ENCODE measurements around the gene CDK14.

Gene CDK14

GRCh38 chr7:90841759-90842429 is 245.8 kb downstream of the CDK14 start:
- DNase-seq (no peak), ATAC-seq (replicated peaks) (peak; percentile 27 to 39)
- Mint-ChIP-seq H3K4me1 (peaks cover 25 to 40% of the 10 kb centered on the region in 2 donors), H3K4me3 (peak overlapping the region in 1 of 2 donors; percentile 16), H3K27ac (no peak overlapping the region), H3K27me3 (no peaks in the 10 kb centered on the region), H3K9me3 (peaks cover 7 to 9% of the 10 kb centered on the region in 2 donors), H3K36me3 (peaks cover 16 to 30% of the 10 kb centered on the region in 2 donors)

GRCh38 chr7:90842430-90842788 is 246.3 kb downstream of the CDK14 start:
- Mint-ChIP-seq H3K27me3 (no peaks in the 10 kb centered on the region), H3K27ac (no peak overlapping the region), H3K4me3 (peak overlapping the region in 1 of 2 donors; percentile 16), H3K9me3 (peaks cover 7 to 9% of the 10 kb centered on the region in 2 donors), H3K36me3 (peaks cover 15 to 28% of the 10 kb centered on the region in 2 donors), H3K4me1 (peaks cover 27 to 40% of the 10 kb centered on the region in 2 donors)
- no peak for DNase-seq
- ATAC-seq (replicated peaks) = peak; percentile 73 to 82

- Mint-ChIP-seq H3K4me1 (peaks cover 25 to 40% of the 10 kb centered on the region in 2 donors), H3K27ac (no peak overlapping the region), H3K9me3 (peaks cover 4 to 5% of the 10 kb centered on the region in 2 donors), H3K4me3 (no peak overlapping the region), H3K36me3 (peaks cover 8 to 24% of the 10 kb centered on the region in 2 donors), H3K27me3 (no peaks in the 10 kb centered on the region)
- DNase-seq (no peak), ATAC-seq (replicated peaks) (no peak)
Measured at GRCh38 chr7:90843472-90843871, 247.4 kb downstream of the CDK14 start.

GRCh38 chr7:90844421-90844820 is 248.3 kb downstream of the CDK14 start:
- DNase-seq (no peak), ATAC-seq (replicated peaks) (no peak)
- H3K27ac Mint-ChIP-seq = no peak overlapping the region

GRCh38 chr7:90846192-90846591 is 250.1 kb downstream of the CDK14 start:
- H3K4me3 Mint-ChIP-seq = no peak overlapping the region
- peaks cover 25 to 33% of the 10 kb centered on the region in 2 donors for H3K4me1 Mint-ChIP-seq
- peaks cover 0 to 2% of the 10 kb centered on the region in 2 donors for H3K9me3 Mint-ChIP-seq
- H3K27ac Mint-ChIP-seq = no peak overlapping the region
- ATAC-seq (replicated peaks) (no peak), DNase-seq (no peak)
- H3K36me3 Mint-ChIP-seq = peaks cover 7 to 21% of the 10 kb centered on the region in 2 donors
- H3K27me3 Mint-ChIP-seq = no peaks in the 10 kb centered on the region

More at GRCh38 chr7:90844421-90844820, 248.3 kb downstream of the CDK14 start:
- Mint-ChIP-seq H3K27me3 (no peaks in the 10 kb centered on the region), H3K9me3 (peaks cover 0 to 2% of the 10 kb centered on the region in 2 donors), H3K4me3 (no peak overlapping the region), H3K36me3 (peaks cover 7 to 21% of the 10 kb centered on the region in 2 donors), H3K4me1 (peaks cover 24 to 39% of the 10 kb centered on the region in 2 donors)

- Mint-ChIP-seq H3K27ac (no peak overlapping the region), H3K4me1 (peaks cover 28 to 30% of the 10 kb centered on the region in 2 donors), H3K36me3 (peaks cover 9 to 33% of the 10 kb centered on the region in 2 donors), H3K4me3 (no peak overlapping the region), H3K27me3 (no peaks in the 10 kb centered on the region), H3K9me3 (peaks cover 0 to 2% of the 10 kb centered on the region in 2 donors)
- ATAC-seq (replicated peaks) (no peak), DNase-seq (no peak)
Measured at GRCh38 chr7:90850066-90850465, 253.9 kb downstream of the CDK14 start.

DNA sequence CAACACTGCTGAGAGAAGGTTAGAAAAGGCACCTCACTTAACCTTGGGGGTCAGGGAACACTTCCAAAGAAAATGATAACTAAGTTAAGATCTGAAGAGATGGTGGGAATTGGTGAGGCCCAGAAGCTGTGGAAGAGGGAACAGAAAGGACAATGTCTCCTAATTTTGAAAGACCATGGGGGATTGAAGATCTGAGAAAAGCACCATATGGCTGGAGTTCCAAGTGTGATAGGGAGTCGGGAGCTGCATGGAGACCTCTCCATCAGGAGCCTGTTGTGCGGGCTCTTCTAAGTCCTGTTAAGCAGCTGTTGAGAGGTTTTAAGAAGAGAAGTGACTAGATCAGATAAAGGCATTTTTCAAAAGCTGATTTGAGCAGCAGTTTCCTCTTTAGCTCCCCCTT is 254.3 kb downstream of the CDK14 start:
- H3K4me3 Mint-ChIP-seq = no peak overlapping the region
- DNase-seq (no peak), ATAC-seq (replicated peaks) (no peak)
- peaks cover 29 to 30% of the 10 kb centered on the region in 2 donors for H3K4me1 Mint-ChIP-seq
- H3K27ac Mint-ChIP-seq = no peak overlapping the region
- H3K36me3 Mint-ChIP-seq = peaks cover 9 to 33% of the 10 kb centered on the region in 2 donors
- peaks cover 0 to 2% of the 10 kb centered on the region in 2 donors for H3K9me3 Mint-ChIP-seq
- no peaks in the 10 kb centered on the region for H3K27me3 Mint-ChIP-seq

DNA sequence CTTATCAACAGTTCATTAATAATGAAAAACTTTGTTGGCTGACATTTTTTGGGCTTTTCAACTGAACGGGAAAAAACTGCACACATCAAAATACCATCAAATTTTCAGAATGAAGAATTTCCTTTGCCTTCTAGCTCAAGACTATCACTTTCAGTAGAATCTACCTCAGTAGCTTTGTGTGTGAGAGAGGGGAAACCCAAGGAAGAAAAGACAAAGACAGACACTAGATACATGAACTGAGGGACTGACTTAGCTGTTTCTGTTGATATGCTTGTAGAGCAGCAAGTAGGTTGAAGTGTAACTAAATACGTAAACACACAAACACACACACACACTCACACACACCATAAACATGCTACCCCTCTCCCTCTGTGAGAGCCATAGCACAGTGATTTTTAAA is 257.1 kb downstream of the CDK14 start:
- ATAC-seq (replicated peaks) (peak; percentile 29 to 34), DNase-seq (no peak)
- H3K27me3 Mint-ChIP-seq = no peaks in the 10 kb centered on the region
- H3K4me1 Mint-ChIP-seq = peaks cover 35 to 47% of the 10 kb centered on the region in 2 donors
- peaks cover 0 to 2% of the 10 kb centered on the region in 2 donors for H3K9me3 Mint-ChIP-seq
- H3K4me3 Mint-ChIP-seq = no peak overlapping the region
- no peak overlapping the region for H3K27ac Mint-ChIP-seq
- H3K36me3 Mint-ChIP-seq = peaks cover 13 to 30% of the 10 kb centered on the region in 2 donors

- H3K27ac Mint-ChIP-seq = no peak overlapping the region
- DNase-seq (no peak), ATAC-seq (replicated peaks) (no peak)
- H3K36me3 Mint-ChIP-seq = peaks cover 15 to 30% of the 10 kb centered on the region in 2 donors
- peaks cover 22 to 38% of the 10 kb centered on the region in 2 donors for H3K4me1 Mint-ChIP-seq
- H3K27me3 Mint-ChIP-seq = no peaks in the 10 kb centered on the region
- no peaks in the 10 kb centered on the region for H3K9me3 Mint-ChIP-seq
- no peak overlapping the region for H3K4me3 Mint-ChIP-seq
Measured at GRCh38 chr7:90856351-90857070, 260.4 kb downstream of the CDK14 start.

DNA sequence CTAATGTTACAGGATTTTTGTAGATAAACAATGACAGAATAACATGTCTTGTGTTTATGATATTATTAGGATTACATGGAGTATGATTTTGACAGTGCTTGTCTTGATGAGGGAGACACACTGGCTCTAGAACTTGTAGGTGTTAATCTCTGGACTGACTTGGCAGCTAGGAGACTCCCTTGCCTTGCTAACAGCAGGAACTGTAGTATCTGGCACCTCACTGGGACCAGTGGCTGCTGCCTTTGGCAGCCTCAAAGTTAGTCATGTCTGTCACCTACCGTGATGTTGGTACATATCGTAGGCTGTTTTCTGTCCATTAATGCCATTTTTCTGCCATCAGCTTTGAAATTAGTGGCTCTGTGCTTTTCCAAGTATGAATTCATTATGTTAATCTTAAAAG is 261.5 kb downstream of the CDK14 start:
- DNase-seq (no peak), ATAC-seq (replicated peaks) (no peak)
- Mint-ChIP-seq H3K27ac (no peak overlapping the region), H3K4me3 (no peak overlapping the region), H3K27me3 (no peaks in the 10 kb centered on the region), H3K9me3 (no peaks in the 10 kb centered on the region), H3K36me3 (peaks cover 16 to 33% of the 10 kb centered on the region in 2 donors), H3K4me1 (peaks cover 20 to 37% of the 10 kb centered on the region in 2 donors)

DNA sequence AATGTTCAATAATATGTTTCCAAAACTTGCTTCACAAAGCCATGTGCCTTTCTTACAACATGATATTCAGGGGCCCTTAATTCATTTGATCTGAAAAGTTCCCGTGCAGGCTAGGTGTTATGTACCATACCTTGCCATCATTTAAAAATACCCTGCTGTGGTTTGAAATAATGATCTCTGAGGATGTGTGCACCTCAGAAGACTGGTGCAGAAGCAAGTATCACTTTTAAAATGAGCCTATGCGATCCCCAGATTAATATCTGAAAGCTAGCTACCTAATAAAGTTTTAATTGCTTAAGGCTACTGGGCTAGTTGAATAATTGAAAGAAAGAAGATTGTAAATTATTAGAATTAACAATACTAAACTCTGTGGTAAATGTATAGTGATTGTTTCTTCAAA is 262.4 kb downstream of the CDK14 start:
- ATAC-seq (replicated peaks) (no peak), DNase-seq (no peak)
- Mint-ChIP-seq H3K9me3 (no peaks in the 10 kb centered on the region), H3K36me3 (peaks cover 12 to 29% of the 10 kb centered on the region in 2 donors), H3K27ac (no peak overlapping the region), H3K4me3 (no peak overlapping the region), H3K27me3 (no peaks in the 10 kb centered on the region), H3K4me1 (peaks cover 13 to 27% of the 10 kb centered on the region in 2 donors)

GRCh38 chr7:90859521-90859920 is 263.4 kb downstream of the CDK14 start:
- Mint-ChIP-seq H3K4me3 (no peak overlapping the region), H3K4me1 (peaks cover 13 to 25% of the 10 kb centered on the region in 2 donors), H3K27me3 (no peaks in the 10 kb centered on the region), H3K27ac (no peak overlapping the region), H3K9me3 (no peaks in the 10 kb centered on the region), H3K36me3 (peaks cover 12 to 28% of the 10 kb centered on the region in 2 donors)
- ATAC-seq (replicated peaks) (no peak), DNase-seq (no peak)

DNA sequence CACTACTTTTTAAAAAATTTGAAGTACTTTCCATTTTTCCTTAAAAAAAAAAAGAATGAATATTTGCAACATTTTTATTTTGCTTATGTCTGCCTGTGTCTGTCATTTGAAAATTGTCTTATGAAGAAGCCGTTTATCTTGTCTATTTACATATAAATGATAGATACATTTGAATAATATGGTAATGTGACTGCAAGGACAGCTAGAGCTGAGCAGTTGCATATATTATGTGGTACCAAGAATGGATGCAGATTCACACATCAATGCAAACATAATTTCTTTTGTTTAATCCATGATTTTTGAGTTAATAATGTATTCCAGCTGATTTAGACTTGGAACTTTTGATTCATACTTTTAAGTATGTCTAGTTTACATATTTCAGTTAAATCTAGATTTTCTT is 268.0 kb downstream of the CDK14 start:
- no peaks in the 10 kb centered on the region for H3K27me3 Mint-ChIP-seq

GRCh38 chr7:90869335-90869734 is 273.2 kb downstream of the CDK14 start:
- no peak for DNase-seq
- Mint-ChIP-seq H3K27ac (no peak overlapping the region), H3K27me3 (no peaks in the 10 kb centered on the region), H3K4me1 (peaks cover 1 to 20% of the 10 kb centered on the region in 2 donors), H3K4me3 (no peak overlapping the region), H3K36me3 (peaks cover 30 to 32% of the 10 kb centered on the region in 2 donors), H3K9me3 (peaks cover 5 to 6% of the 10 kb centered on the region in 2 donors)
- ATAC-seq (replicated peaks) = no peak

More for the DNA sequence above, 268.0 kb downstream of the CDK14 start:
- H3K4me3 Mint-ChIP-seq = no peak overlapping the region
- peaks cover under 1% of the 10 kb centered on the region in 2 donors for H3K9me3 Mint-ChIP-seq
- peaks cover 0 to 6% of the 10 kb centered on the region in 2 donors for H3K4me1 Mint-ChIP-seq
- DNase-seq = no peak
- H3K27ac Mint-ChIP-seq = no peak overlapping the region
- peaks cover 20 to 28% of the 10 kb centered on the region in 2 donors for H3K36me3 Mint-ChIP-seq
- ATAC-seq (replicated peaks) = no peak

Data from stimulated activated naive B cell treated with anti-CD40 and anti-IgM and Interleukin-4, amounts not matched to agents 10 μg/mL and 1 μg/mL and 100 μg/mL, for 72 hours (primary cell).